T-helper 2 cell treated with Interferon-gamma antibody and Interleukin-4, amounts not matched to agents 100 ng/mL and 5 ng/mL, for 36 hours (primary cell): ENCODE results near the gene LRP1-AS. TPM values are rescaled to one million over a fixed set of nuclear protein-coding genes. Genes with fewer than 3 reads are reported as not detected.
"Not testable (repeated sequence)": the region's sequence is repeated elsewhere in the genome, so short reads cannot be mapped to it uniquely, and the experiment has no call there.

Experiments used
- intact Hi-C: fragments of 100-400 bp; cut with micrococcal nuclease; formaldehyde crosslinking; loops from one replicate; pipeline ENCODE4 v1.15.1; 2023
- total RNA-seq: library from RNA; stranded (reverse); gene quantifications from 2 replicates; pipeline ENCODE4 v1.2.3, GENCODE V29; 2022

Gene LRP1-AS
- total RNA-seq, 1 donor from 2014 or later: not detected

DNA sequence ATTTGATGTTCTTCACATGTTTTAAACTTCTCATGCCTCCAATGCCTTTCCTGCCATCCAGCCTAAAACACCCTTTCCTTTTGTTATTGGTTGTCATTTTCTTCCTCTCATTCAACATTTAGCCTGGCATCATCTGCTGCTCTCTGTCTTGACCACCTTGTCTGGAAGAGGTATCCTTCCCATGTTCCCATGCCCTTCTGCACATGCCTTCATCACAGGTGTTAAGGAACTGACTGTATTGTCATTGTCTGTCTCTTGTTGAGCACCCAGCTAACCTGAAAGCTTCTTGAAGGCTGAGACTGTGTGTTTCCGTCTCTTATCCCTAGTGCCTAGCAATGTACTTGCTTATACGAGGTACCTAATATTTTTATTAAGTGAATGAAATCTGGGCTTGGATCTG, 23.6 kb downstream of the LRP1-AS start:
- intact Hi-C loops: loop anchor here (1.0 to 2.0 kb wide), 3 partner anchors 49 to 115 kb away; no protein-coding TSS in a partner anchor

GRCh38 chr12:57120718-57121117, 26.7 kb downstream of the LRP1-AS start:
- intact Hi-C loops: not testable (repeated sequence)

DNA sequence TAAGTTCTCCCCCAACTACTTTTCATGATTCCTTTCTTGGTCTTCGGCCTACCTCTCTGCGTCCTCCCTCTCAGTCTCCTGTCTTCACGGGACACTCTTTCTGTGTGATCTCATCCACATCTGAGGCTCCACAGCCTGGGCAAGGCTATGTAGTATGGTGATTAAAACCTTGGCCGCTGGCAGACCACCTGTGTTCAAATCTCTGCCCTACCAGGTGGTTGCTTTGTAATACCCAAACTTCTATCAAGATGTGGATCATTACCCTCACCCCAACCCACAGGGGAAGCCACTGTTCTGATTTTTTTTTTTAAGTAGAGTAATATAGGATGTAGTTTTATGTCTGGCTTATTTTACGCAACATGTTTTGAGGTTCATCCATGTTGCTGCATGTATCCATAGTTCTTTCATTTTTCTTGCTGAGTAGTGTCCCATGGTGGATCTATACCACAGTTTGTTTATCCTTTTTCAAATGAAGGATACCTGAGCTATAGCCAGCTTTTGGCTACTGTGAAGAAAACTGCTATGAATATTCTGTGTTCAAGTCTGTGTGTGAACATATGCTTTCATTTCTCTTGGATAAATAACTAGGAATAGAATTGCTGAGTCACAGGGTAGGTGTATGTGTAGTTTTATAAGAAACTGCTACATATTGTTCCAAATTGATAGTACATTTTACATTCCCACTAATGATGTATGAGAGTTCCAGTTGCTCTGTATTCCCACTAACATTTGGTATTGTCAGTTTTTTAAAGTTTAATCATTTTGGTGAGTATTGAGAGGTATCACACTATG, 27.9 kb downstream of the LRP1-AS start:
- intact Hi-C loops: no loop called here

DNA sequence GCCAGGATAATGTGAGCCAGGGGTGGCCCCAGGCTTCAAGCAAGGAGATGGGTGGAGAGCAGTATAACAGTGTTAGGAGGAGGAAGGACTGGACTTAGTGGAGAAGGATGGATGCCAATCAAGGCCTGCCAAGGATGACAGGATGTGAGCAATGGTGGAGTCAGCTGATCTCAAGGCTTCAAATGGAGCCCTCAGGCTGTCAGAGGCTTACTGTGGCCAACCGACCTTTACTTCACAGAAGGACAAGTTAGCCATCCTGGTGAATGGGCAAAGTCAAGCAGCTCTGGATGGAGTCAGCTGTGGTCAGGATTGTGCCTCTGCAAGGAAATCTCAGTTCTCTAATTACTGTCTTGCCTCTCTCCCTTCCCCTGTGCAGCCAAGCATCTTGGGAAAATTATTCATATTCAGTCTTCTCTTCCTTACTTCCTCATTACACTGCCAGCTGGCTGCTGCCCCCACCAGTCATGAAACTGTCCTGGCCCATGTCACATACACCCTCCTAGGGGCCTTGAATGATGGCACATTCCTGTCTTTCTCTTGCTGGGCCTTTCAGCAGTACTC, 28.6 kb downstream of the LRP1-AS start:
- intact Hi-C loops: no loop called here

DNA sequence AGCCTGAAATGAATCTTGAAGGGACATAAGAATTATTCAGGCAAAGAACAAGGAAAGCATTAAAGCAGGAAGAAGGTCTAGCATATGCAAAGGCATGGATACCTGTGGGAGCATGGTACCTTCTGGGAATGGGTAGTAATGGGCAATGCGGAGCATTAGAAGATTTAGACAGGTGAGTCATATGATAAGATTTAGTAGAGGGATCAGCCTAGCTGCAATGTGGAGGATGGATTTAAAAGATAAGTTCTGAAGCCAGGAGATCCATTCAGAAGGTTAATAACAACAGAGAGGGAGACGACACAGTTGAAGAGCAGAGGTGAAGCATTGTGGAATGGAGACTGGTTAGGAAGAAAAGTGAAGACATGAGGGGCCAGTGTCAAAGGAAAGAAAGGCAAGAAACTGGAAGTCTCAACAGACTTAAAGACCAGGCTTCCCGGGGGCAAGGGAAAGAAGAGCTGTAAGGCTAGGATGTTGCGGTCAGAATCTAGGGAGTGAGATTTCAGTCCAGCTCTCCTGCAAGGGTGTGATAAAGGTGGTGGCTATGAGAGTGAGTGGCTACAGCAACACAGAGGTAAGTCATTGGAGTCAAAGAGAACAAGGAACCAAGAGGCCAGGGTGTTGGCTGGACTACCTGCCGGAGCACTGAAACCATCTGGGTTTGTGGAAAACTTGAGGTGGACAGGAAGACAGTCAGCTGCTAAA, 30.7 kb downstream of the LRP1-AS start:
- intact Hi-C loops: no loop called here

- intact Hi-C loops: loop anchor here (1.0 to 5.0 kb wide), 4 partner anchors 43 to 365 kb away; partner anchors contain the start of gene ARHGAP9
Observed at GRCh38 chr12:57112492-57113294, 34.7 kb downstream of the LRP1-AS start.

- intact Hi-C loops: loop anchor here (1.0 to 5.0 kb wide), 5 partner anchors 23 to 423 kb away; partner anchors contain the start of genes ARHGAP9, NEMP1 and PTGES3
Observed at GRCh38 chr12:57111031-57111734, 36.2 kb downstream of the LRP1-AS start, which contains the start of gene STAT6. Gene STAT6, minus strand, starts transcription at chr12:57111362. Its CDS starts 3,084 bp downstream, at chr12:57108278.

DNA sequence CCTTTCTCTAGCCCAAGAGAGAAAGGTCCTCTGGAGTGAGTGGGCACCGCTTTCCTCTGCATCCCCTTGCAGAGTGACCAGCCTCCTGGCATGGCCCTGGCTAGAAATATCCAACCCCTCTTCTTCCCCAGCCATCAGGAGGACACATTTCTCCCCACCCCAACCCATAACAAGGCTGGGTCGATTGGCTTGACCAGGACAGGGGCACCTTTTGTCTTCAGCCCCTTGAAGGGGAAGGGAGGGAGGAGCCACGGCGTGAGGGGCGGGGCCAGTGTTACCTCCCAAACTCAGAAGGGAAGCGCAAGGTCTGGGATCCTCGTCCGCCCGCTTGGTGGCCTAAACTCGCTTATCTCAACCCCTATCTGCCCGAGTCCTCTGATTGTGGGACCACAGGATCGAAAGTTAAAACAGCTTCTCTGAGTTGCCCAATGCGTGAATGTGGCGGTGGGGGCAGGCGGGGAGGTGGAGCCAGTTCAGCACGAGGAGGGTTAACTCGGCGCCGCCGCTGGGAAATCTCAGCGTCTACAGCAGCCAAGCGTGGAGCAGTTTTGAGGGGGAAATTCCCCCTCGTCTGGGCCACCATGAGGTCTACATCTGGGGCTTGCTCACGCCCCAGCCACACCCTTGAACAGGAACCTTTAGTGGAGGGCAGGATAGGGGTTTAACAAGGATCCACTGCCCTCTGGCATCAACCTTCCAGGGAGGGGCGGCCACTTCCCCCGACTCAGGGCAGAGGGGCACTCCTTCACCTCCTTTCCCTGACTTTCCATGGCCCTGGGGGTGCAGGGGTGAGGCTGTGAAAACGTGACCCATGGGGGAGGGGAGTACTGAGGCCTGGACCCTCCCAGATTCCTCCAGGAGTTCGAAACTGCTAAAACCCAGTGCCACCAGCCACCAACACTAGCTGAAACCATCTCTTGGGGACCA, 37.1 kb downstream of the LRP1-AS start:
- intact Hi-C loops: loop anchor here (1.0 to 5.0 kb wide), 5 partner anchors 22 to 422 kb away; partner anchors contain the start of genes ARHGAP9, NEMP1 and PTGES3

DNA sequence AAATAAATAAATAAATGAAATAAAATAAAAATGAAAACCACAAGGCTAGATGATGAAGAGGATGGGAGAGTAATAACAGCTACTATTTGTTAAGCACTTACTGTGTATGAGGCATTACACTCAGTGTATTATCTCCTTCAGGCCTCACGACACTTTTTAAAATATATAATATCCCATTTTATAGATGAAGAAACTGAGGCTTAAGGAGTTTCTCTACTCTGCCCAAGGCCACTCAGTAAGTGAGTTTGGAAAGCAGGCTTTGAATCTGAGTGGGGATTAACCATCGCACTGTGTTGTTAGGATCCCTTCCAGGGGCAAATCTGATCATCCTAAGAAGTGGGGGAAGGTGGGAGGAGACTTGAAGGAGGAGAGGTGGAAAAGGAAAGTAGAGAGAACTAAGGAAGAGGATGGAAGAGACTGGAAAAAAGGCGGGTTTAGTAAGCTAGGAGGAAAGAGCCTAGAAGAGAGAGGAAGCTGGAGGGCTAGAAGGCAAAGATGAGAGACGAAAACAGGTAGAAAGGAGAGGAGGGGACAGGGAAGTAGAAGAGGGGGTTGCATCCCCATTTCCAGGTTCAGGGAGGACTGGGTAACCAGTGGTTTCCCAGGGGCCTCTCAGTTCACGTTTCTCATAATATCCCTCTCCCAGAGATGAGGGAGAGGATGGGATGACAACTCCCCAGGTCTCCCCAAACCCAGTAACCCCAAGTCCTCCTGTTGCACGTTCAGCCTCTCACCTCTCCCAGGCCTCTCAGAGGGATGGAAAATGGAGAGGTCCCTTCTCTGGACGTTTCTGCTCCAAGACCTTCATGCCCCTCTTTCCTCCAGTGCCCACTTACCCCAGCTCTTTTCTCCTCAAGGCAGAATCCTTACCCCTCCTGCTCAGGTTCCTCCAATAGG, 38.0 kb downstream of the LRP1-AS start:
- intact Hi-C loops: loop anchor here (5.0 kb wide), 1 partner anchor 368 kb away; the partner anchor contains the start of gene ARHGAP9

DNA sequence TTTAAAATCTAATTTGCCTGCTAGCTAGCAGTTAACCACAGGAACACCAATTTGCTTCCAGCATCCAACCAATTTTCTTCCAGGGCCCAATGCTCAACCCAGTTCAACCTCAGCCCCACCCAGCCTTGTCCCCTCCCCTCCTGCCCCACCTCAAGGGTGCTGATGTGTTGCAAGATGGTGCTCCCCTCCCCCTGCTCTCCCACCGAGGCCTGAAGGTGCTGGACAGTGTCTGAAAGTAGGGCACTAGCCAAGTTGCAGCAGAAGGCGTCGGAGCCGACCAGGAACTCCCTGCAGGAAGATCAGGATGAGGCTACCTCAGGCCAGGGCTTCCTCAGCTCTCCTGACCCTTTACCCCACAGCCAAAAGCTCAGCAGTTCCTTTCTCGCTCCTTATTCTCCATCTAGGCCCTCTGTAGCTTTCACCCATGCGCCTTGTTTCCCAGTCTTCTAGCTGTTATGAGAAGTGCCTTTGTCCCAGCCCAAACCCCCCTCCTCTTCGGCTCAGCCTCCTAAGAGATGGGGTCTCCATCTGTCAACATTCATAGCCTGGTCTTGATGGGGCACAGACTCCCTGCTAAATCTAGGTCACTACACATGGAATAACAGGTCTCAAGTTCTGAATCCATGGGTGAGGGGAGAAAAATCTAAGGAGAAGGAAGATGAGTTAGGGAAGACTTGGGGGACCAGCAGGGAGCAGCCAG, 39.8 kb downstream of the LRP1-AS start:
- intact Hi-C loops: no loop called here

GRCh38 chr12:57106021-57106708, 41.3 kb downstream of the LRP1-AS start:
- intact Hi-C loops: no loop called here

DNA sequence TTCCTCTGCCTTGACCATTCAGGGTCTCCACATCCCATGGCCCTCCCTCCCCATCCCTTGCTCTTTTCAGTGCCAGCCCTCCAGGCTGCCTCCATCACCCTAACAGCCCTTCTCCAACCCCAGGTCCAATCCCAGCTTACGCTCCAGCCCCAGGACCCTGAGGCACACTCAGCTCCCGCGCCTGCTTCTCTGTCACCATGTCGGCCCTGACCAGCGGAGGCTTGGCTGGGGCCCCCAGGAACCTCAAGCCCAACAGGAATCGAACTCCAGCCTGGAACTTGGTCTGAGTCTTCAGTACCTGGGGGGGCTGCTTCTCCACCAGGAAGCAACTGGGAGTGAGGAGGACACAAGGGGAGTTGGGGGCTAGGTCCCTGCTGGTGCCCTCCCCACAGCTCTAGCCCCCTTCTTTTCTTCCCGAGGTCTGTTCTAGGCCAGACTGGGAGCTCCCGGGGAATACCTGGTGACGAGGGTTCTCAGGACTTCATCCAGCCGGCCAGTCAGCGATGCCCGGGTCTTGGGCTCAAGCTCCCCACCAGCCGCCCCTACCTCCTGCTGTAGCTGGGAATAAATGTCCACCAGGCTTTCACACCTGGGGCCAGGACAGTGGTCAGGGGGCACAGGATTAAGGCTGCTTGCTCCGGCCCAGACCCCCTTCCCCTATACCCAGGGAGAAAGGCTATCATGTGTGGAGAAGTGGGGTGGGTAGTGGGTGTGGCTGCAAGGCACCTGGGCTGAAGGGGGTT, 42.2 kb downstream of the LRP1-AS start:
- intact Hi-C loops: no loop called here

DNA sequence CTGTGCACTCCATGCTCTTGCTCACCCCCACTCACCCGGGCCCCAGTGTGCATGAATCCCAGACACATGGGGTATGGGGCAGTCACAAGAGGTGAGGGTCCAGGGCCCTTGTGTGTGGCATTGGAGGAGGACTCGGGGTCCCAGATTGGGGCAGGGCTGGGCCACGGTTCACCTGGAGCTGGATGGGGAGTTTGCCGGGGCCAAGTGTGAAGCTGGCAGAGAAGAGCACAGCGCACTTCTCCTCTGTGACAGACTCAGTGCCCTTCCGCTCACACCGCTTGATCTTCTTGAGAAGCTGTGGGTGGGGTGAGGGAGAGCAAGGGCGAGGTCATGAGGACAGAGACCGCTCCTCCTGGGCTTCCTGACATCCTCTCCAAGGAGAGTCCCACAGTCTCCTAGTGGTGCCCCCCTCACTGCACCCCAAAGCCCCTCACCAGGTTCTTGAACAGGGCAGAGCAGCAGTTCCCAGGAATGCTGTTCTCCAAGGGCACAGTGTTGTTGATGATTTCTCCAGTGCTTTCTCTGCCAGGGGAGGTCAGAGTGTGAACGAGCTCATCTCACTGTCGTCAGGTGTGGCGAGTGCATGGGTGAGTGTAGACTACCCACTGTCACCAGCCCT, 43.0 kb downstream of the LRP1-AS start:
- intact Hi-C loops: no loop called here

DNA sequence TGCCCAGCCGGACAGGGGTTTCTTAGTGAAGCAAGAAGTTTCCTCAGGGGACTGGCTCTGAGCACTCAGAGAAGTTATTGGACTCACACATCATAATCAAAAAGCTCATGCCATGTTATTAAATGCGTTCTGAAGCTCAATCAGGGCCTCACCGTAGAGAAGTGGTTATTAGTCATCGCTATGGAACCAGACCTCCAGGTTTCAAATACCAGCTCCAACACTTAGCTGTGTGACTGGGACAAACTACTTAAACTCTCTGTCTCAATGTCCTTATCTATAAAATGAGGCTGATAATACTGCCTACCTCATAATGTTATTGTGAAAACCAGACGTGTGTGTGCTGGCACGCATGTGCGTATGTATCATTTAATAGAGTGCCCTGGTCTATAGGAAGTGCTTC, 43.6 kb downstream of the LRP1-AS start:
- intact Hi-C loops: no loop called here

DNA sequence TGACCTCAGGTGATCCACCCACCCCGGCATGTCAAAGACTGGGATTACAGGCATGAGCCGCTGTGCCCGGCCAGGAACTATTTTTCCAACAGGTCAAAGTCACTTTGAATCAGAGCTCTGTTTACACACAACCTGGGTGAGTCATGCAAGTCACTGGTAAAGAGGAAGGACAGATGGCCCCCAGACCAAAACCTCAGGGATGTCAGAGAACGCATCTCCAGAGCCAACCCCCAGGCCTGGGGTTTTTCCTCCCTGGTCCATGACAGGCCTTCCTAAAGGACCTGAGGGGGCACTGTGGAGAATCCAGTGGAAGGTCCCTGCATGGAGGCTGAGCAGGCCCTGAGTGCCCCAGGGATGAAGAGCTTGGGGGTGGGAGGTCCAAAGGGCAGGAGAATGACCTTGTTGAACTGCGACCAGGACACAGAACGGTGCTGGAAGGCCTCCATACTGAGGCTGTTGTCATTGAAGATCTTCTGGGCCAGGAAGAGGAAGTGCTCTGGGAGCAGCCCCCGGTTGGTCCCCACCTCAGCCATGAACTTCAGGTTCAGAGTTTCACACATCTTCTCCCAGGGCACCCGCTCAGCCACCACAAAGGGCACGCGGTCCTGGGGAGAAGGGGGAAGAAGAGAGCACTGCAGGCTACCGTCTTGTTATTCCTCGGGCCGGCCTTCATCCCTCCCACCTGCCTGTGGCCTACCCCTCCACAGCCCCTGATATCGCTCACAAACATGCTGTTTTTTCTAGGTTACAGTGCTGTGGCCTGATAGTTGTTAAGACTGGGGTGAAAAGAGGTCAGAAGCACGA, 45.3 kb downstream of the LRP1-AS start:
- intact Hi-C loops: no loop called here
